ENCODE results near the gene FMN1.

The FMN1 gene

GRCh38 chr15:33057845-33058244, 136.7 kb downstream of the FMN1 start:
- TF ChIP-seq MAX (IDR thresholded peaks at IDR 0.05) = no peak
- TF ChIP-seq ZBTB7A (IDR thresholded peaks at IDR 0.05; ENCODE audit: low read depth) = no peak
- no peak for TF ChIP-seq EGR1 (IDR thresholded peaks at IDR 0.05)

- TF ChIP-seq REST (IDR thresholded peaks at IDR 0.05; ENCODE audit: low read depth) (no peak), TAF1 (IDR thresholded peaks at IDR 0.05; ENCODE audit: low read depth) (no peak), RAD21 (IDR thresholded peaks at IDR 0.05; ENCODE audit: low read depth) (no peak), NFIC (IDR thresholded peaks at IDR 0.05) (no peak), ZBTB7A (IDR thresholded peaks at IDR 0.05; ENCODE audit: low read depth) (no peak), TCF12 (IDR thresholded peaks at IDR 0.05; ENCODE audit: low read depth) (no peak), MAX (IDR thresholded peaks at IDR 0.05) (no peak), EGR1 (IDR thresholded peaks at IDR 0.05) (no peak), YY1 (IDR thresholded peaks at IDR 0.05; ENCODE audit: low read depth) (no peak), CREB1 (IDR thresholded peaks at IDR 0.05; ENCODE audit: low read depth) (no peak), CEBPB (IDR thresholded peaks at IDR 0.05) (no peak), FOXM1 (IDR thresholded peaks at IDR 0.05; ENCODE audit: borderline replicate concordance, low read depth) (no peak), EP300 (IDR thresholded peaks at IDR 0.05; ENCODE audit: borderline replicate concordance) (no peak), TEAD4 (IDR thresholded peaks at IDR 0.05) (no peak)
- TF ChIP-seq, protein P1, sequence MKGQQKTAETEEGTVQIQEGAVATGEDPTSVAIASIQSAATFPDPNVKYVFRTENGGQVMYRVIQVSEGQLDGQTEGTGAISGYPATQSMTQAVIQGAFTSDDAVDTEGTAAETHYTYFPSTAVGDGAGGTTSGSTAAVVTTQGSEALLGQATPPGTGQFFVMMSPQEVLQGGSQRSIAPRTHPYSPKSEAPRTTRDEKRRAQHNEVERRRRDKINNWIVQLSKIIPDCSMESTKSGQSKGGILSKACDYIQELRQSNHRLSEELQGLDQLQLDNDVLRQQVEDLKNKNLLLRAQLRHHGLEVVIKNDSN (IDR thresholded peaks at IDR 0.05) = no peak
Measured at GRCh38 chr15:33055962-33056361, 138.6 kb downstream of the FMN1 start.

DNA sequence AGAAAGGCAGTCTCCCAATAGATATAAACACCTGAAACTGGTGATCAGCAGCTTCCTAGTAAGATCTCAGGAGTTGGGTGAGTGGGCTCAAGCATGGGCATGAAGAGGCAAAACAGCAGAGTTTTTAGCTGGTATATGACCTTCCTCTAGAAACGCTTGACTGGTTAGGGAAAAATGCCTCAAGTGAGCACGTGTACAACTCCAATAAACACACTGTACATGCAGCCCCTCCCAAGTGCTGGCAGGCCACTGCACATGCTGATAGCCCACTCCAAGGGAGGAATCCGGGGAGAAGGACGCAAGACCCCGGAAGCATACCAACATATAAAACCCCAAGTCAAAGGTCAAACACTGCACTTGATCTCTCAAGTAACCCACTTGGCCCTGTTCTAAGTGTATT, 143.0 kb downstream of the FMN1 start:
- TF ChIP-seq CREB1 (IDR thresholded peaks at IDR 0.05; ENCODE audit: low read depth) = no peak
- no peak for TF ChIP-seq ZBTB7A (IDR thresholded peaks at IDR 0.05; ENCODE audit: low read depth)
- TF ChIP-seq TAF1 (IDR thresholded peaks at IDR 0.05; ENCODE audit: low read depth) = no peak
- no peak for TF ChIP-seq YY1 (IDR thresholded peaks at IDR 0.05; ENCODE audit: low read depth)
- no peak for TF ChIP-seq CEBPB (IDR thresholded peaks at IDR 0.05)
- no peak for TF ChIP-seq TCF12 (IDR thresholded peaks at IDR 0.05; ENCODE audit: low read depth)
- no peak for TF ChIP-seq EGR1 (IDR thresholded peaks at IDR 0.05)
- TF ChIP-seq NFIC (IDR thresholded peaks at IDR 0.05) = no peak
- no peak for TF ChIP-seq FOXM1 (IDR thresholded peaks at IDR 0.05; ENCODE audit: borderline replicate concordance, low read depth)
- TF ChIP-seq, protein P1 (IDR thresholded peaks at IDR 0.05) = no peak
- no peak for TF ChIP-seq MAX (IDR thresholded peaks at IDR 0.05)
- no peak for TF ChIP-seq RAD21 (IDR thresholded peaks at IDR 0.05; ENCODE audit: low read depth)
- TF ChIP-seq EP300 (IDR thresholded peaks at IDR 0.05; ENCODE audit: borderline replicate concordance) = no peak
- no peak for TF ChIP-seq REST (IDR thresholded peaks at IDR 0.05; ENCODE audit: low read depth)
- TF ChIP-seq TEAD4 (IDR thresholded peaks at IDR 0.05) = no peak

- no peak for TF ChIP-seq MAX (IDR thresholded peaks at IDR 0.05)
- TF ChIP-seq EGR1 (IDR thresholded peaks at IDR 0.05) = no peak
- TF ChIP-seq YY1 (IDR thresholded peaks at IDR 0.05; ENCODE audit: low read depth) = no peak
- TF ChIP-seq FOXM1 (IDR thresholded peaks at IDR 0.05; ENCODE audit: borderline replicate concordance, low read depth) = no peak
Measured at GRCh38 chr15:33048255-33048654, 146.3 kb downstream of the FMN1 start.

DNA sequence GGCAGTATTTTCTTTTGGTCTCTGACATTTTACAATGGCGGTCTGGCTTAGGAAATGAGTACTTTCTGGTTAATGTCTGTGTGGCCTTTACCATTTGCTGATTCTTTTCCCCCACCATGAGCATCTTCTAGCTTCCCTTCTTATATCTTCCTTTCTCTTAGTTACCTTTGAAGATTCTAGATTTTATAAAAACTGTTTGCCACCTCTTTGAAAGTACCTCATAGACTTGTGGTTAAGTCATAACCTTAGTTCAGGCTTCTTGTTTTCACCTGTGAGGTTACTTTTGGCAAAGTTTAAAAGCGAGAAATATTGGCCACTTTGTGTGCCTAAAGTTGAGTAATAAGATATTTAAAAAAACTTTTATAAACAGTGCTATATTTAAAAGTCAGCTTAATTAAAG, 147.4 kb downstream of the FMN1 start:
- no peak for TF ChIP-seq EGR1 (IDR thresholded peaks at IDR 0.05)

DNA sequence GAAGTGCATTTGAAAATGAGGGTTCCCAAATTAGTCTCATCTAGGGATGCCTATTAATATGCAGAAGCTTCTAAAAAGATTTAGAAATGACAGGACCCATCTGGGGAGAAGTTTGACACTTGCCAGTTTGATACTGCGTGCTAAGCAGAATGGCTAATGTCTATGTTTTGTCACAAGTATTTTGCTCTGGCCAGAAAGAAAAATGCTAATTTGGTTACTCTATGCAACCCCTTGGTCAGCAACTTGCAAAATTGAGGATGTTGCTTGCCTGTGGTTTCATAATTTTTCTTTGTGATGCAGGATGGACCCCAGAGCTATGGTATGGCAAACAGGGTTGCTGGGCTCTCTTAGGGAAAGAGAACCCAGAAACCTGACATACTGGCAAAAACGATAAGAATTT, 148.2 kb downstream of the FMN1 start:
- TF ChIP-seq ZBTB7A (IDR thresholded peaks at IDR 0.05; ENCODE audit: low read depth) (no peak), CEBPB (IDR thresholded peaks at IDR 0.05) (no peak), EGR1 (IDR thresholded peaks at IDR 0.05) (no peak), TEAD4 (IDR thresholded peaks at IDR 0.05) (no peak), MAX (IDR thresholded peaks at IDR 0.05) (no peak), RAD21 (IDR thresholded peaks at IDR 0.05; ENCODE audit: low read depth) (no peak), REST (IDR thresholded peaks at IDR 0.05; ENCODE audit: low read depth) (no peak)
- TF ChIP-seq, protein P1 (IDR thresholded peaks at IDR 0.05) = no peak

Measured in Ishikawa (cell line).